Measurements from ENCODE around the gene KANTR.

The KANTR gene, protein sequence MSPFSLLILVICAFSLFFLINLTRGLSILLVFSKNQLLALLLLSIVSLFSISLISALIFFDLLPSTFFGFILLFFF

DNA sequence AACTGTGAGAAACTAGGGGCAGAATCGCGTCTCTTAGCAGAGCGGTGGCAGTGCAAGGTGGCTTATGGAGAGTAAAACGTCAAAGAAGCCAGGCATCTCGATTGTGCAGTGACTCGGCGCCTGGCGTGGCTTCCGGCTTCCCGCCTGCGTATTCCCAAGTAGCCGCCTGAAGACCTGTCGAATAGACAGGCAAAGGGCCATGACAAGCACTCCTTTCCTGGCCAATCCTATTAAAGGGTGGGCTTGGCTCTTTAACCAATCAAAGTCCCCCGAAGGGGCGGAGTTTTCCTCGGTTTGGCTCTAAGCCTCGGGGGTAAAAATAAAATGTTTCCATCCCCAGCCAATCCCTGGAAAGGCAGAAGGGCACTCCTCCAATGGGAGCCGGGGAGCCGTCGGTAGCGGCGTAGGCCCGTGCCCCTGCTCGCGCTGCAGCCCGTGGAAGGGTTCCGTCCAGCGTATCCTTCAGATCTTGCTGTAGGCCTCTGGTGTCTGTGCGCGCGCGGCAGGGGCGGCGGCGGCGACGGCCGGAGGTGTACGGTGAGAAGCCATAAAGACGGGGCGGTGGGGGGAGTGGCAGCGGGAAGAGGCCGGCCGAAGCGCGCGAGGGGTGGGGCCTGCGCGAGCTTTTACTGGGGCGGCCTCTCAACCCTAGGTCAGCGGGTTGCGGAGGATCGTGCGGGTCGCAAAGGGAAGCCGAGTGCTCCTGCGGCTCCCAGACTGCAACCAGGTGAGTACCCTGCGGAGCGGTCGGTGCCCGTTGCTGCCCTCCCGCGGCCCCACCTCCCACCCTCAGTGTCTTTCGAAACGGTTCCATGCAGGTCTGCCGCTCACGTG is at the start of gene KANTR:
TSS of gene KANTR (plus strand) at position 395 of the 834 bp plus-strand sequence. CDS start 30,131 bp downstream, outside the sequence.
- peak; percentile 81 for DNase-seq (ENCODE audit: extremely low read depth, low read depth)
- TF ChIP-seq, protein P1, sequence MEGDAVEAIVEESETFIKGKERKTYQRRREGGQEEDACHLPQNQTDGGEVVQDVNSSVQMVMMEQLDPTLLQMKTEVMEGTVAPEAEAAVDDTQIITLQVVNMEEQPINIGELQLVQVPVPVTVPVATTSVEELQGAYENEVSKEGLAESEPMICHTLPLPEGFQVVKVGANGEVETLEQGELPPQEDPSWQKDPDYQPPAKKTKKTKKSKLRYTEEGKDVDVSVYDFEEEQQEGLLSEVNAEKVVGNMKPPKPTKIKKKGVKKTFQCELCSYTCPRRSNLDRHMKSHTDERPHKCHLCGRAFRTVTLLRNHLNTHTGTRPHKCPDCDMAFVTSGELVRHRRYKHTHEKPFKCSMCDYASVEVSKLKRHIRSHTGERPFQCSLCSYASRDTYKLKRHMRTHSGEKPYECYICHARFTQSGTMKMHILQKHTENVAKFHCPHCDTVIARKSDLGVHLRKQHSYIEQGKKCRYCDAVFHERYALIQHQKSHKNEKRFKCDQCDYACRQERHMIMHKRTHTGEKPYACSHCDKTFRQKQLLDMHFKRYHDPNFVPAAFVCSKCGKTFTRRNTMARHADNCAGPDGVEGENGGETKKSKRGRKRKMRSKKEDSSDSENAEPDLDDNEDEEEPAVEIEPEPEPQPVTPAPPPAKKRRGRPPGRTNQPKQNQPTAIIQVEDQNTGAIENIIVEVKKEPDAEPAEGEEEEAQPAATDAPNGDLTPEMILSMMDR (IDR thresholded peaks at IDR 0.05; ENCODE audit: low read depth, low read length), result no peak

DNA sequence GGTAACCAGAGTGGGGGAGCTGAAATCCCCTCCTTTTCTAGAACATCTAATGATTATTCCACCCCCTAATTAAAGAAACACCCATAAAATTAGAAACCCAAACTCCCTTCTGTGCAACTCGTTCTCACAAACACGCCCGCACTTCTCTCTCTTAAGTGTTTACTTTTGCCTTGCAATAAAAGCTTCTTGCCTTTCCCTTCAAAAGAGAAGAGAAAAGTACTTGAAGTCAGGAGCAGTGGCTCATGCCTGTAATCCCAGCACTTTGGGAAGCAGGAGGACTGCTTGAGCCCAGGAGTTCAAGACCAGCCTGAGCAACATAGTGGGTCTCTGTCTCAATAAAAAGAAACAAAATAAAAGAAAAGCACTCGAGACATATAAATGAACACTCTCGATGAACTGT is 48.9 kb upstream of the KANTR start:
- DNase-seq (ENCODE audit: extremely low read depth, low read depth), result no peak
- TF ChIP-seq, protein P1 (IDR thresholded peaks at IDR 0.05; ENCODE audit: low read depth, low read length), result no peak

DNA sequence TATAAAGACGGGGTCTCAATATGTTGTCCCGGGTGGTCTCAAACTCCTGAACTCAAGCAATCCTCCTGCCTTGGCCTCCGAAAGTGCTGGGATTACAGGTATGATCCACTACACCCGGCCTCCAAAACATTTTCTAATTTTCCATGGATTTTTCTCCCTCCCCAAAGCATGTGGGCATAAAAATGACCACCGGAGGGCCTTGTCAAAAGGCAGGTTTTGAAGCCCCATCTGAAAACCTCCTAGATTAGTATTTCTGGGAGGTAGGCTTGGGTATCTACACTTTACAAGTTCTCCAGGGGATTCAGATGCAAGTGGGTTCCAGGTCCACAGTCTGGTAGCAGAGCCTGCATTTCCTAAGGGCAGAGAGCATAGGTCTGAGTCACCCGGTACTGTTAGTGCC is 46.7 kb upstream of the KANTR start:
- TF ChIP-seq, protein P1 (IDR thresholded peaks at IDR 0.05; ENCODE audit: low read depth, low read length), result peak; percentile 31
- DNase-seq (ENCODE audit: extremely low read depth, low read depth), result no peak

DNA sequence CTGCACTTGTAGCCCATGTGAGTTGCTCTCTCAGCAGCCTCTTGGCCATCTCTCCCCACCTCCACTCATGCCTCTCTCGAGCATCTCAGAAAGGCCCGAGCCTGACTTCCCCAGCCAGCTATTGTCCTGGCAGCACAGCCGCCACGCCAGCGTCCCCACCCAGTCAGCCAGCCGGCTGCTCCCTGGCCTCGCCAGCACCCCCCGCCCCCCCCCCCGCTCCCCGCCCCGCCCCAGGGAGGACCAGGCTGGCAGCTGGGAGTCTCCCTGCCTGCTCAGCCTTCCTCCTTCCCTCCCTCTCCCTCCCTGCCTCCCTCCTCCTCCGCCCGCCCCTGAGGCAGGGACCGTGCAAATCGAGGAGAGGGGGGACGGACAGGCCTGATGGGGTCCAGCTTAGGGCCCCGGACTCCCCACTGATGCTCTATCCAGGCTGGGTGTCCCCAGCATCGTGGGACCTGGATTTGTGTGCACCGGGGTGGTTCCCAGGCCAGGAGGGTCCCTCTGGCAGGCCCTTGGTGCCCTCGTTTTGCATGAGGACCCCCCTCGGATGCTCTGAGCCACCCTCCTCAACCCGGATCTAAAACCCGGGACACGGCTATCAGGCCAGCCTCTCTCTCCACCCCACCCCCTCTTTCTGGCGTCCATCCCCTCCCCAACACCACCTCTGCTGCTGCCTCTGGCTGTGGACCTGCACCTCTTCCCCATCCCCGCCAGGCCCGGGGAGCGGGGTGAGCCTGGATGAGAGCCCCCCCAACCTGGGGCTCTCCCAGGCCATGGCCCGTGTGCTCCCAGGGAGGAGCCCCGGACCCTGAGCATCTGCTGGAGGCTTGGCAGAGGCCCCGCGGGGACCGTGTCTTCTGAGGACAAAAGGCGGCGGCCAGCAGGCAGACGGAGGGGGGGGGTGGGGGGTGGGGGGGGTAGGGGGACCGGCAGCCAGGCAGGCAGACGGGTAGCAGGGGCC is 45.5 kb upstream of the KANTR start, which contains the start of gene GPR173:
TSS of gene GPR173 (plus strand) at position 621 of the 958 bp plus-strand sequence. CDS start 27,833 bp downstream, outside the sequence.
- DNase-seq (ENCODE audit: extremely low read depth, low read depth), result peak; percentile 41
- TF ChIP-seq, protein P1 (IDR thresholded peaks at IDR 0.05; ENCODE audit: low read depth, low read length), result no peak

DNA sequence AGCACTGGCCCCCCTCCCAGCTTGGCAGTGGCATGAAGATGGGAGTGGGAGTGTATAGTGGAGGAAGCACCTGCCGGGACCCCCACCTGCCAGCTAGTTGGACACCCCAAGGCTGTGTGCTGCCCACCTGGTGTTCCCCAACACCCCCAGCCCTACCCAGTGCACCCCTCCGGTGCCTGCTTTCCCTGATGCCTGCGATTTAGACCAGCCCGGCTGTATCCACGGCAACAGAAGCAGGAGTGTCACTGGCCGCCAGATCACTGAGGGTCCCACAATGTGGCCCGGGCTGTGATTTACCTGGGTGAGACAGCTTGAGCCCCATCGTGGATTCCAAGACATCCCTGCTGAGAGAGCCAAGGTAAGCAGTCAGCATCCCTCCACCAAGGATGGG is 44.8 kb upstream of the KANTR start:
- no peak for DNase-seq (ENCODE audit: extremely low read depth, low read depth)
- TF ChIP-seq, protein P1 (IDR thresholded peaks at IDR 0.05; ENCODE audit: low read depth, low read length), result no peak

DNA sequence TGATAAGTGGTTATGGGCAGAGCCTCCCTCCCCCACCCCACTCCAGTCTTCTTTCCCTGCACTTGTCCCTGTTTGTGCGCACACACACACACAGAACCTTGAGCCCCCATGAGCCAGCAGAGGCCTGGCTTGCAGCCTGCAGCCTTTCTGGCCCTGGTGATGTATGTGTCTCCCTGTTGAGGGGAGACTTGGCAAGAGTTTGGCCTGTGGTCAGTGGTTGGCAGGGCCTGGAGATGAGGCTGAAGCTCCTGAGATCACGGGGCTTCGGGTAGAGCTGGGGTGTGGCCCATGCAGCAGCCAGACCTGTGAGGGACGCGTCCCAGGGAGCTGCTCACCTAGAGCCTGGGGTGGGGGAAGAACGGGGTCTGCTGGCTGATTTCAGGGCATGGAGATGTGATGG is 43.1 kb upstream of the KANTR start:
- DNase-seq (ENCODE audit: extremely low read depth, low read depth), result no peak
- TF ChIP-seq, protein P1 (IDR thresholded peaks at IDR 0.05; ENCODE audit: low read depth, low read length), result no peak
